ENCODE results near the gene RPL35.

GRCh38 chr9:124820698-124821623, 40.8 kb downstream of the RPL35 start:
- TF ChIP-seq CTCF (conservative IDR thresholded peaks at IDR 0.05; ENCODE audit: low read depth in 2 of 2) (no peak), EZH2 (IDR thresholded peaks at IDR 0.05; ENCODE audit: low read depth, unreplicated experiment) (no peak), EZH2phosphoT487 (IDR thresholded peaks at IDR 0.05; ENCODE audit: unreplicated experiment) (no peak), POLR2AphosphoS5 (IDR thresholded peaks at IDR 0.05; ENCODE audit: low read depth) (no peak), CREB1 (CRISPR knock-in tag; IDR thresholded peaks at IDR 0.05; ENCODE audit: low read depth) (no peak), NANOG (IDR thresholded peaks at IDR 0.05; ENCODE audit: borderline replicate concordance) (no peak)
- TF ChIP-seq, protein P1, sequence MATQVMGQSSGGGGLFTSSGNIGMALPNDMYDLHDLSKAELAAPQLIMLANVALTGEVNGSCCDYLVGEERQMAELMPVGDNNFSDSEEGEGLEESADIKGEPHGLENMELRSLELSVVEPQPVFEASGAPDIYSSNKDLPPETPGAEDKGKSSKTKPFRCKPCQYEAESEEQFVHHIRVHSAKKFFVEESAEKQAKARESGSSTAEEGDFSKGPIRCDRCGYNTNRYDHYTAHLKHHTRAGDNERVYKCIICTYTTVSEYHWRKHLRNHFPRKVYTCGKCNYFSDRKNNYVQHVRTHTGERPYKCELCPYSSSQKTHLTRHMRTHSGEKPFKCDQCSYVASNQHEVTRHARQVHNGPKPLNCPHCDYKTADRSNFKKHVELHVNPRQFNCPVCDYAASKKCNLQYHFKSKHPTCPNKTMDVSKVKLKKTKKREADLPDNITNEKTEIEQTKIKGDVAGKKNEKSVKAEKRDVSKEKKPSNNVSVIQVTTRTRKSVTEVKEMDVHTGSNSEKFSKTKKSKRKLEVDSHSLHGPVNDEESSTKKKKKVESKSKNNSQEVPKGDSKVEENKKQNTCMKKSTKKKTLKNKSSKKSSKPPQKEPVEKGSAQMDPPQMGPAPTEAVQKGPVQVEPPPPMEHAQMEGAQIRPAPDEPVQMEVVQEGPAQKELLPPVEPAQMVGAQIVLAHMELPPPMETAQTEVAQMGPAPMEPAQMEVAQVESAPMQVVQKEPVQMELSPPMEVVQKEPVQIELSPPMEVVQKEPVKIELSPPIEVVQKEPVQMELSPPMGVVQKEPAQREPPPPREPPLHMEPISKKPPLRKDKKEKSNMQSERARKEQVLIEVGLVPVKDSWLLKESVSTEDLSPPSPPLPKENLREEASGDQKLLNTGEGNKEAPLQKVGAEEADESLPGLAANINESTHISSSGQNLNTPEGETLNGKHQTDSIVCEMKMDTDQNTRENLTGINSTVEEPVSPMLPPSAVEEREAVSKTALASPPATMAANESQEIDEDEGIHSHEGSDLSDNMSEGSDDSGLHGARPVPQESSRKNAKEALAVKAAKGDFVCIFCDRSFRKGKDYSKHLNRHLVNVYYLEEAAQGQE (IDR thresholded peaks at IDR 0.05; ENCODE audit: unreplicated experiment) = no peak

Measured in GM23338 (cell line).